A673 (cell line): ENCODE measurements around the gene N4BP3.

ENCODE experiments used
- EZH2 ChIP-seq: fragments of 200-600 bp; sonication (generic); IDR thresholded peaks from 2 replicates; pipeline ENCODE4 v1.6.1; 2017; ENCODE audit warnings: borderline replicate concordance, low read depth, mild to moderate bottlenecking, mixed read lengths, antibody characterized with exemption, low read length; ENCODE audit not compliant: poor library complexity, severe bottlenecking
- TF ChIP-seq, protein P1 (sequence below): fragments of 300-800, 200-600 bp; sonication (generic); conservative IDR thresholded peaks from 2 replicates; pipeline ENCODE4 v1.5.1; 2017; ENCODE audit warnings: low read depth, mild to moderate bottlenecking, antibody characterized with exemption, low read length, moderate library complexity, mixed read lengths

DNA sequence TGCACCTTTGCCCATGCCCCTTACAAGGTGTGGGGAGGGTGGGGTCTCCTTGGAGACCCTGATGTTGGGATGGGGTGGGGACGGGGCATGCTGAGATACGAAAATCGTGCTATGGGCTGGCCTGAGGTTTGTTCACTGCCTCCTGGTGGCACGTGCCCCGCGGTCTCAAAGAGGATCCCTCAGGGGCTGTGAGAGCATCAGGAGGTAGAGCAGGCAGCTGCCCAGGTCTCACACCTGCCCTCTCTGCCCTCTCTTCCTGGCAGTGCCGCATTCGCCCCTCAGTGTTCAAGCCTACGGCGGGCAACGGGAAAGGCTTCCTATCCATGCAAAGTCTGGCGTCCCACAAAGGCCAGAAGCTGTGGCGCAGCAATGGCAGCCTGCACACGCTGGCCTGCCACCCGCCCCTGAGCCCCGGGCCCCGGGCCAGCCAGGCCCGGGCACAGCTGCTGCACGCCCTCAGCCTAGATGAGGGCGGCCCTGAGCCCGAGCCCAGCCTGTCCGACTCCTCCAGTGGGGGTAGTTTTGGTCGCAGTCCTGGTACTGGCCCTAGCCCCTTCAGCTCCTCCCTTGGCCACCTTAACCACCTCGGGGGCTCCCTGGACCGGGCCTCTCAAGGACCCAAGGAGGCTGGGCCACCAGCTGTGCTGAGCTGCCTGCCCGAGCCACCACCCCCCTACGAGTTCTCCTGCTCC, 6.7 kb downstream of the N4BP3 start:
- TF ChIP-seq, protein P1, sequence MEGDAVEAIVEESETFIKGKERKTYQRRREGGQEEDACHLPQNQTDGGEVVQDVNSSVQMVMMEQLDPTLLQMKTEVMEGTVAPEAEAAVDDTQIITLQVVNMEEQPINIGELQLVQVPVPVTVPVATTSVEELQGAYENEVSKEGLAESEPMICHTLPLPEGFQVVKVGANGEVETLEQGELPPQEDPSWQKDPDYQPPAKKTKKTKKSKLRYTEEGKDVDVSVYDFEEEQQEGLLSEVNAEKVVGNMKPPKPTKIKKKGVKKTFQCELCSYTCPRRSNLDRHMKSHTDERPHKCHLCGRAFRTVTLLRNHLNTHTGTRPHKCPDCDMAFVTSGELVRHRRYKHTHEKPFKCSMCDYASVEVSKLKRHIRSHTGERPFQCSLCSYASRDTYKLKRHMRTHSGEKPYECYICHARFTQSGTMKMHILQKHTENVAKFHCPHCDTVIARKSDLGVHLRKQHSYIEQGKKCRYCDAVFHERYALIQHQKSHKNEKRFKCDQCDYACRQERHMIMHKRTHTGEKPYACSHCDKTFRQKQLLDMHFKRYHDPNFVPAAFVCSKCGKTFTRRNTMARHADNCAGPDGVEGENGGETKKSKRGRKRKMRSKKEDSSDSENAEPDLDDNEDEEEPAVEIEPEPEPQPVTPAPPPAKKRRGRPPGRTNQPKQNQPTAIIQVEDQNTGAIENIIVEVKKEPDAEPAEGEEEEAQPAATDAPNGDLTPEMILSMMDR: no peak
- no peak for TF ChIP-seq EZH2
